ENCODE measurements around the gene MAP2K1. TPM values are rescaled to one million over a fixed set of nuclear protein-coding genes. Genes with fewer than 3 reads are reported as not detected.
"Not testable (repeated sequence)": the region's sequence is repeated elsewhere in the genome, so short reads cannot be mapped to it uniquely, and the experiment has no call there.

MAP2K1 gene
- total and polyA plus RNA-seq, 3 donors from 2014 or later: 26.1 to 29.6 (median 27.6) TPM

GRCh38 chr15:66390678-66391077 is 4.0 kb downstream of the MAP2K1 start:
- TF ChIP-seq POLR2A (IDR thresholded peaks at IDR 0.05) (no peak), CTCF (IDR thresholded peaks at IDR 0.05) (no peak)
- no peak overlapping the region for H3K4me3 ChIP-seq
- DNase-seq: no peak
- H3K27ac ChIP-seq: no peak overlapping the region
- peaks cover 14% of the 10 kb centered on the region for H3K4me1 ChIP-seq
- intact Hi-C loops (cut with DNase I; ENCODE audit: low total_unique reads): no loop called here
- 75 to 77% methylated on average over 1 of the region's 1 CpG for WGBS, 2 donors
- no peaks in the 10 kb centered on the region for H3K9me3 ChIP-seq
- no peaks in the 10 kb centered on the region for H3K36me3 ChIP-seq (ENCODE audit: low read depth, missing control alignments)
- no peaks in the 10 kb centered on the region for H3K27me3 ChIP-seq

- H3K27ac ChIP-seq; DNase-seq; H3K4me1 ChIP-seq; H3K27me3 ChIP-seq; H3K36me3 ChIP-seq (ENCODE audit: low read depth, missing control alignments); H3K9me3 ChIP-seq; intact Hi-C loops (cut with DNase I; ENCODE audit: low total_unique reads); H3K4me3 ChIP-seq: not testable (repeated sequence)
- WGBS, 2 donors: 72 to 85% methylated on average over 1 of the region's 1 CpG
These were observed 6.3 kb downstream of the MAP2K1 start for GRCh38 chr15:66393037-66393436.

- no peaks in the 10 kb centered on the region for H3K4me1 ChIP-seq
- no peak overlapping the region for H3K4me3 ChIP-seq
- TF ChIP-seq CTCF (IDR thresholded peaks at IDR 0.05): no peak
- TF ChIP-seq POLR2A (IDR thresholded peaks at IDR 0.05): no peak
- WGBS, 2 donors: 86 to 95% methylated on average over 1 of the region's 1 CpG
- no peaks in the 10 kb centered on the region for H3K27me3 ChIP-seq
- H3K36me3 ChIP-seq (ENCODE audit: low read depth, missing control alignments): no peaks in the 10 kb centered on the region
- H3K27ac ChIP-seq: no peak overlapping the region
- no peak for DNase-seq
- H3K9me3 ChIP-seq: no peaks in the 10 kb centered on the region
- intact Hi-C loops (cut with DNase I; ENCODE audit: low total_unique reads): no loop called here
These were observed 7.8 kb downstream of the MAP2K1 start for GRCh38 chr15:66394472-66394871.

- no peaks in the 10 kb centered on the region for H3K9me3 ChIP-seq
- intact Hi-C loops (cut with DNase I; ENCODE audit: low total_unique reads): no loop called here
- 98 to 100% methylated on average over 1 of the region's 1 CpG for whole genome bisulfite sequencing, 2 donors
- no peaks in the 10 kb centered on the region for H3K27me3 ChIP-seq
- no peak for DNase-seq
- H3K4me1 ChIP-seq: no peaks in the 10 kb centered on the region
- H3K4me3 ChIP-seq: no peak overlapping the region
- H3K27ac ChIP-seq: no peak overlapping the region
- no peak for TF ChIP-seq POLR2A (IDR thresholded peaks at IDR 0.05)
- no peak for TF ChIP-seq CTCF (IDR thresholded peaks at IDR 0.05)
- H3K36me3 ChIP-seq (ENCODE audit: low read depth, missing control alignments): no peaks in the 10 kb centered on the region
These were observed 8.2 kb downstream of the MAP2K1 start for GRCh38 chr15:66394915-66395314.

GRCh38 chr15:66399276-66399675 is 12.6 kb downstream of the MAP2K1 start:
- no peaks in the 10 kb centered on the region for H3K36me3 ChIP-seq (ENCODE audit: low read depth, missing control alignments)
- no peaks in the 10 kb centered on the region for H3K27me3 ChIP-seq
- H3K4me1 ChIP-seq: peaks cover 7% of the 10 kb centered on the region
- TF ChIP-seq POLR2A (IDR thresholded peaks at IDR 0.05): no peak
- TF ChIP-seq CTCF (IDR thresholded peaks at IDR 0.05): no peak
- intact Hi-C loops (cut with DNase I; ENCODE audit: low total_unique reads): no loop called here
- no peak overlapping the region for H3K4me3 ChIP-seq
- no peak overlapping the region for H3K27ac ChIP-seq
- no peaks in the 10 kb centered on the region for H3K9me3 ChIP-seq
- WGBS, 2 donors: 89 to 95% methylated on average over 8 of the region's 8 CpGs
- DNase-seq: no peak
